Lower leg skin (tissue), 3 donors: ENCODE results near the gene OAS3.

Source experiments
- CTCF ChIP-seq, 3 donors: fragments of 450-650 bp; IDR thresholded peaks; one replicate each; pipeline ENCODE4 v1.5.1; 2016; ENCODE audit warnings: antibody characterized with exemption in 3 of 3, mild to moderate bottlenecking in 3 of 3, moderate library complexity in 2 of 3
- POLR2A ChIP-seq, 2 donors: fragments of 450-650 bp; IDR thresholded peaks; one replicate each; pipeline ENCODE4 v1.6.1; 2016 to 2017; ENCODE audit warnings: antibody characterized with exemption in 2 of 2, mild to moderate bottlenecking in 1 of 2, moderate library complexity in 1 of 2

- TF ChIP-seq CTCF (IDR thresholded peaks at IDR 0.05) (no peak), POLR2A (IDR thresholded peaks at IDR 0.05) (no peak)
These were observed 60.9 kb downstream of the OAS3 start for GRCh38 chr12:112998987-112999767.
